Lower leg skin (tissue), 4 donors: ENCODE measurements around the gene TACR1. TPM values are rescaled to one million over a fixed set of nuclear protein-coding genes. Genes with fewer than 3 reads are reported as not detected.

Source experiments
- DNase-seq, 2 donors: peaks; one replicate each; pipeline ENCODE4 v3.0.0-alpha.2; 2019; ENCODE audit warnings: low spot score in 2 of 2
- H3K4me3 ChIP-seq: fragments of 200-600 bp; sonication (generic); 2 replicates; pipeline ENCODE4 v1.5.1; 2017; ENCODE audit warnings: mild to moderate bottlenecking, low read depth; ENCODE audit not compliant: poor library complexity, severe bottlenecking
- POLR2A ChIP-seq, 2 donors: fragments of 450-650 bp; IDR thresholded peaks; one replicate each; pipeline ENCODE4 v1.6.1; 2016 to 2017; ENCODE audit warnings: antibody characterized with exemption in 2 of 2, mild to moderate bottlenecking in 1 of 2, moderate library complexity in 1 of 2
- WGBS, 2 donors: methylation state at CpG; one replicate each; pipeline ENCODE4 v1.1.5; 2018; 5-methylcytosine and 5-hydroxymethylcytosine counted together
- intact Hi-C: fragments of 100-400 bp; cut with DNase I; formaldehyde crosslinking; loops from one replicate; pipeline ENCODE4 v1.15.0; 2023; ENCODE audit warnings: low total_unique reads
- total RNA-seq, 4 donors: library from RNA; depleted of rRNA; stranded (reverse); fragments of >200 nt; gene quantifications; one replicate each; pipeline ENCODE4 v1.1.0, GENCODE V29; 2016
- TF ChIP-seq, protein P1 (sequence below), 3 donors: fragments of 450-650 bp; IDR thresholded peaks; one replicate each; pipeline ENCODE4 v1.5.1; 2016; ENCODE audit warnings: antibody characterized with exemption in 3 of 3, mild to moderate bottlenecking in 3 of 3, moderate library complexity in 2 of 3

The TACR1 gene
- total RNA-seq, 4 donors from 2014 or later: 0.95 to 8.0 (median 2.7) TPM

DNA sequence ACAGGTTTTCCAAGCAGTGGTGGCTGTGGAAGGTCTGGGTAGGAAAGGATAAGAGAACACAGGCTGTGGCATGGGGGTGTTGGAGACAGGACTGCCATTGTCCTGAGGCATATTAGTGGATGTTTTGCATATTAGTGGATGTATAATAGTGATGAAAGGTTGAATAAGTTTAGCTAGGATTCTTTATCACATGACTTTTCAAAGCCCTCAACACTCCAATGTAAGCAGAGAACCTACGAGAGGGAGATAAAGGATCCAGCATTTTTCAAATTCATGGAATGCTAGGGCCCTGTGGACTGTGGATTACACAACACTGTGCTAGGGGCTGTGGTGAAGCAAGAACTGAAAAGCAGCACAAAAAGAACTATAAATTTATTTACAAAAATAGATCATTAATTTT, 177.6 kb downstream of the TACR1 start:
- no peak overlapping the region for H3K4me3 ChIP-seq
- DNase-seq: no peak
- TF ChIP-seq, protein P1, sequence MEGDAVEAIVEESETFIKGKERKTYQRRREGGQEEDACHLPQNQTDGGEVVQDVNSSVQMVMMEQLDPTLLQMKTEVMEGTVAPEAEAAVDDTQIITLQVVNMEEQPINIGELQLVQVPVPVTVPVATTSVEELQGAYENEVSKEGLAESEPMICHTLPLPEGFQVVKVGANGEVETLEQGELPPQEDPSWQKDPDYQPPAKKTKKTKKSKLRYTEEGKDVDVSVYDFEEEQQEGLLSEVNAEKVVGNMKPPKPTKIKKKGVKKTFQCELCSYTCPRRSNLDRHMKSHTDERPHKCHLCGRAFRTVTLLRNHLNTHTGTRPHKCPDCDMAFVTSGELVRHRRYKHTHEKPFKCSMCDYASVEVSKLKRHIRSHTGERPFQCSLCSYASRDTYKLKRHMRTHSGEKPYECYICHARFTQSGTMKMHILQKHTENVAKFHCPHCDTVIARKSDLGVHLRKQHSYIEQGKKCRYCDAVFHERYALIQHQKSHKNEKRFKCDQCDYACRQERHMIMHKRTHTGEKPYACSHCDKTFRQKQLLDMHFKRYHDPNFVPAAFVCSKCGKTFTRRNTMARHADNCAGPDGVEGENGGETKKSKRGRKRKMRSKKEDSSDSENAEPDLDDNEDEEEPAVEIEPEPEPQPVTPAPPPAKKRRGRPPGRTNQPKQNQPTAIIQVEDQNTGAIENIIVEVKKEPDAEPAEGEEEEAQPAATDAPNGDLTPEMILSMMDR (IDR thresholded peaks at IDR 0.05): no peak
- TF ChIP-seq POLR2A (IDR thresholded peaks at IDR 0.05): no peak
- 81 to 82% methylated on average over 1 of the region's 1 CpG for WGBS, 2 donors
- intact Hi-C loops: no loop called here

- intact Hi-C loops: no loop called here
- no peak for DNase-seq
- TF ChIP-seq POLR2A (IDR thresholded peaks at IDR 0.05): no peak
- TF ChIP-seq, protein P1 (IDR thresholded peaks at IDR 0.05): no peak
These were observed 178.8 kb downstream of the TACR1 start for GRCh38 chr2:75020476-75020875.

DNA sequence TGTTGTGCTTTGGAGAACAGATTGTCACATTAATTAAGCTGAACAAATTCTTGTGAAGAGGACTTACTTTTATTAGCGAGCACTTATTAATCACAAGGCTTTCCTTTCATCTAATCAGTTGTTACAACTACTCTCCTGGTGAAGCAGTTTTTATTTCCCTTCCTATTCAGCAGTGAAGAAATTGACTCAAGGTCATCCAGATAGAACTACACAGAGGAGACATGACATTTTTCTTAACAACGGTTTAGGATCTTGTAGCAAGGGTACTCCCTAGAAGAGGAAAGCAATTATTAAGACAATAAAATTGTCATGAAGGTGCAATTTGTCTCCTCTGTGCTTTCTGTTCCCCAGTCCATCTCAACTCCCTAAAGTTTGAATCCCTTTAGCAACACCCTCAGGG, 179.5 kb downstream of the TACR1 start:
- intact Hi-C loops: no loop called here
- 59 to 64% methylated on average over 2 of the region's 2 CpGs for WGBS, 2 donors
- no peak overlapping the region for H3K4me3 ChIP-seq
- TF ChIP-seq, protein P1 (IDR thresholded peaks at IDR 0.05): no peak
- no peak for TF ChIP-seq POLR2A (IDR thresholded peaks at IDR 0.05)
- no peak for DNase-seq

More at GRCh38 chr2:75020476-75020875, 178.8 kb downstream of the TACR1 start:
- no peak overlapping the region for H3K4me3 ChIP-seq
- 91 to 92% methylated on average over 11 of the region's 11 CpGs for WGBS, 2 donors

DNA sequence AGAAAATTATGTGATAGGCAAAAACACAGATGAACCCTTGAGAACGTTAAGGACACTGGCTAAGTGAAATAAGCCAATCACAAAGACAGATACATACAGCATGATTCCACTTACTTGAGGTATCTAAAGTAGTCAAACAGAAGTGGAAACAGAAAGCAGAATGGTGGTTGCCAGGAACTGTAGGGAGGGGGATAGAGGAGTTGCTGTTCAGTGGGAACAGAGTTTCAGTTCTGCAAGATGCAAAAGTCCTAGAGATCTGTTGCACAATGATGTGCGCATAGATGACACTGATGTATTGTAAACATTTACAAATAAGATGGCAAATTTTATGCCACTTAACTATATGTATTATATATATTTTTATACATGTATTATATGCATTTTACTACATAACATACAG, 181.2 kb downstream of the TACR1 start:
- WGBS, 2 donors: 85% methylated on average over 2 of the region's 2 CpGs
- H3K4me3 ChIP-seq: no peak overlapping the region
- no peak for DNase-seq
- intact Hi-C loops: no loop called here
- no peak for TF ChIP-seq POLR2A (IDR thresholded peaks at IDR 0.05)
- TF ChIP-seq, protein P1 (IDR thresholded peaks at IDR 0.05): no peak

DNA sequence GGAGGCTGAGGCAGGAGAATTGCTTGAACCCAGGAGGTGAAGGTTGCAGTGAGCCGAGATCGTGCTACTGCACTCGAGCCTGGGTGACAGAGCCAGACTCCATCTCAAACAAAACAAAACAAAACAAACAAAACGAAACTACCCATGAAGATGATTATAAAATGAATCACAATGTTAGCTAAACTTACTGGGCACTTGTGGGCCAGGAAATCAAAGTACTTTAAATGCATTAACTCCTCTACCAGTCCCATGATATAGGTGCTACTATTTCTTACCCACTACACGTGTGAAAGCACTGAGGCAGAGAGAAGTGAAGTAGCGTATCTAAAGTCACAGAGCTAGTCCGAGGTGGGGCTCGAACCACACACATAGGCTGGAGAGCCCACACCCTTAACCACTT, 187.2 kb downstream of the TACR1 start:
- no peak for DNase-seq
- intact Hi-C loops: no loop called here
- H3K4me3 ChIP-seq: no peak overlapping the region
- 84 to 91% methylated on average over 8 of the region's 8 CpGs for WGBS, 2 donors
- TF ChIP-seq, protein P1 (IDR thresholded peaks at IDR 0.05): no peak
- no peak for TF ChIP-seq POLR2A (IDR thresholded peaks at IDR 0.05)

GRCh38 chr2:75010571-75010970, 188.7 kb downstream of the TACR1 start:
- DNase-seq: no peak
- TF ChIP-seq, protein P1 (IDR thresholded peaks at IDR 0.05): no peak
- TF ChIP-seq POLR2A (IDR thresholded peaks at IDR 0.05): no peak
- no peak overlapping the region for H3K4me3 ChIP-seq
- WGBS, 2 donors: 100% methylated on average over 1 of the region's 1 CpG
- intact Hi-C loops: no loop called here
